ENCODE data around the gene SPIC. TPM values are rescaled to one million over a fixed set of nuclear protein-coding genes. Genes with fewer than 3 reads are reported as not detected.

The SPIC gene
- not detected in 2 replicates for total RNA-seq

DNA sequence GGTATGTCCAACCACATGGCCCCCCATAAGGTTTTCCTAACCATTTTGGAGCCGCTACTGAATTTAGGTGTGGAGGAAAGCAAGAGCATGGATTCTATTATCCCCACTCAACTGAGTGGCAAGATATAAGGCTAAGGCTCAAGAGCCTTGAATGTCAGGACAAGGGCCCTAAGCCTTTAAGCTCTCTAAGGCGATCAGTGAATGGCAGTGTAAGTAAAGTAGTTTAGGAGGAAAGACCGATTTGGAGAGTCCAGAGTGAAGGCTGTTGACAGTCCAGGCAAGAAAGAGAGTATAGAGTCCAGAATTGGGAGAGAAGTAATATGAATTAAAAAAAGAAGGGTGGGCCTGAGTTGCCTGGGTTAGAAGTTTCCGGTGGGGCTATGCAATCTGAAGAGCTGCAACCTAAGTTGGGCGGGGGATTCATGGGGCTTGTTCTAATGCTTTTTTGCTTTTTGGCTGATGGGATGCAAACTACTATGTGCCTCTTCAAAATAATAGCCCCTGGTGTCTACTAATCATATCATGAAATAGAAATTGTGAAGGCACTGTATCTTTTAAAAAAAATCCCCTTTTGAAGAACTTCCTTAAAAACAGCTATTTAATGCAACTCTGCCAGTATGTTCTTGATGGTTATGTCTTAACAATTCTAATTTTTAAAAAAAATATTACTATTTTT, at the start of gene SPIC:
SPIC (plus strand) TSS at position 626 of the 676 bp plus-strand sequence. CDS start 1,569 bp downstream, outside the sequence.

Other genes with a start within 250 kb of the SPIC start
- 11.4 and 11.8 TPM in 2 replicates for gene UTP20, start 195.2 kb upstream of the SPIC start, total RNA-seq
- 111 and 160 TPM in 2 replicates for gene ARL1, start 67.6 kb upstream of the SPIC start, total RNA-seq
- gene MYBPC1, start 119.6 kb downstream of the SPIC start, total RNA-seq: not detected in 2 replicates
- 27.8 and 44.9 TPM in 2 replicates for gene CHPT1, start 222.3 kb downstream of the SPIC start, total RNA-seq

All from aortic smooth muscle cell (primary cell).